GM20431 (cell line): ENCODE data around the gene EPHB1.
"Not testable (repeated sequence)": the region's sequence is repeated elsewhere in the genome, so short reads cannot be mapped to it uniquely, and the experiment has no call there.

Experiments used
- in situ Hi-C: fragments of 300-500 bp; cut with MseI, MboI; formaldehyde crosslinking; loops from one replicate; pipeline ENCODE4 v1.15.0; 2020; ENCODE audit warnings: low sequenced_read_pairs; ENCODE audit not compliant: unreplicated experiment

EPHB1 gene

GRCh38 chr3:134971306-134971705 lies 176.2 kb downstream of the EPHB1 start:
- in situ Hi-C loops = no loop called here

GRCh38 chr3:134971907-134972306 lies 176.8 kb downstream of the EPHB1 start:
- in situ Hi-C loops = not testable (repeated sequence)

- in situ Hi-C loops = no loop called here
Measured at GRCh38 chr3:134972836-134973455, 177.9 kb downstream of the EPHB1 start.

GRCh38 chr3:134974624-134975023 lies 179.6 kb downstream of the EPHB1 start:
- in situ Hi-C loops = no loop called here

GRCh38 chr3:134976948-134977347 lies 181.9 kb downstream of the EPHB1 start:
- in situ Hi-C loops = no loop called here

GRCh38 chr3:134978658-134979057 lies 183.6 kb downstream of the EPHB1 start:
- in situ Hi-C loops = no loop called here

- in situ Hi-C loops = no loop called here
Measured at GRCh38 chr3:134985864-134986715, 191.0 kb downstream of the EPHB1 start.

GRCh38 chr3:134988666-134989065 lies 193.6 kb downstream of the EPHB1 start:
- in situ Hi-C loops = no loop called here

GRCh38 chr3:134991003-134991402 lies 195.9 kb downstream of the EPHB1 start:
- in situ Hi-C loops = no loop called here

- in situ Hi-C loops = no loop called here
Measured at GRCh38 chr3:134991472-134992010, 196.5 kb downstream of the EPHB1 start.

- in situ Hi-C loops = no loop called here
Measured at GRCh38 chr3:134992180-134992579, 197.1 kb downstream of the EPHB1 start.

- in situ Hi-C loops = no loop called here
Measured at GRCh38 chr3:134992586-134992985, 197.5 kb downstream of the EPHB1 start.

- in situ Hi-C loops = no loop called here
Measured at GRCh38 chr3:134993011-134993410, 198.0 kb downstream of the EPHB1 start.

GRCh38 chr3:134998158-134998557 lies 203.1 kb downstream of the EPHB1 start:
- in situ Hi-C loops = no loop called here

- in situ Hi-C loops = no loop called here
Measured at GRCh38 chr3:134998855-134999254, 203.8 kb downstream of the EPHB1 start.

GRCh38 chr3:135000465-135000864 lies 205.4 kb downstream of the EPHB1 start:
- in situ Hi-C loops = no loop called here

- in situ Hi-C loops = not testable (repeated sequence)
Measured at GRCh38 chr3:135005616-135006015, 210.6 kb downstream of the EPHB1 start.

GRCh38 chr3:135007607-135008006 lies 212.5 kb downstream of the EPHB1 start:
- in situ Hi-C loops = no loop called here

GRCh38 chr3:135008326-135008725 lies 213.3 kb downstream of the EPHB1 start:
- in situ Hi-C loops = no loop called here

- in situ Hi-C loops = no loop called here
Measured at GRCh38 chr3:135009014-135009413, 214.0 kb downstream of the EPHB1 start.

- in situ Hi-C loops = no loop called here
Measured at GRCh38 chr3:135012101-135012500, 217.0 kb downstream of the EPHB1 start.
